T1000 (cell line): Measurements from ENCODE around the gene PAK5.

Experiments
- DNase-seq: peaks from one replicate; lab custom pipeline; 2025; ENCODE audit warnings: mixed read lengths; lab: John Stamatoyannopoulos, UW

Gene PAK5

GRCh38 chr20:9493803-9494202 lies 345.1 kb downstream of the PAK5 start:
- DNase-seq: no peak

GRCh38 chr20:9492067-9492466 lies 346.8 kb downstream of the PAK5 start:
- DNase-seq: no peak

- no peak for DNase-seq
Measured at GRCh38 chr20:9491324-9491723, 347.6 kb downstream of the PAK5 start.

DNA sequence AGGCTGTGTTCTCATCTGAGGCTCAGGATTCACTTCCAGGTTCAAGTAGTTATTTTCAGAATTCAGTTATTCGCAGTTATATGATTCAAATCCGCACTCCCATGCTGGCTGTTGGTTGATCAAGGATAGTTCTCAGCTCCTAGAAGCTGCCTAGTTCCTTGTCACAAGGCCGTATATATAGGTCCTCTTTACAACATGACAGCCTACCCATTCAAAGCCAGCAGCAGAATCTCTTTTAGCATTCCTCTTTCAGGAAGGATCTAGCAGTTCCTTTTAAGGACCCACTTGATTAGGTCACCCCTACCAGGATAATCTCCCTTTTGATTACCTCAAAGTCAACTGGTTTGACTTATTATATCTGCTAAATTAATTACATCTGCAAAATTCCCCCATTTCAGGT lies 348.2 kb downstream of the PAK5 start:
- DNase-seq: no peak

- no peak for DNase-seq
Measured at GRCh38 chr20:9490161-9490560, 348.7 kb downstream of the PAK5 start.

DNA sequence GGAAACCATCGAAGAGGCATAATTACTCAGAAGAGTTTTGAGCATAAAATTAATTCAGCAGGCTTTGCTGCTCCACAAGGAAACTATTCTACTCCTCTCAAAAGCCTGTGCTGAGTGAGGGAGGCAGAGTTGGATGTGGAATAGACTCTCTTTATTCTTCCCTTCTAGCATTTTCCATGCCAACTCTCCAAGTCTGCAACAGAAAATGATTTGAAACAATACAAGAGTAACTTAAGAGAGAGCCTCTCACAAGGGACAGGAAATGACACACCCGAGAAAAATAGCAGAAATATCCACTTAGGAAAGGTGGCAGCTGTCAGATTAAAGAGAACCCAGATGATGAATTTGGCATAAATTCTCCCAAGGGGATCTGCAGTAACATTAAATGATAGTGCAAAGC lies 350.8 kb downstream of the PAK5 start:
- no peak for DNase-seq
